H1 (cell line): ENCODE data around the gene ACE. TPM values are rescaled to one million over a fixed set of nuclear protein-coding genes. Genes with fewer than 3 reads are reported as not detected.

Experiments
- CTCF ChIA-PET: fragments of 300-600 bp; sonication (Branson Sonifier 250); formaldehyde crosslinking; loops from one replicate; lab custom pipeline; 2021; ENCODE audit not compliant: partially characterized antibody; lab: Charles Lee
- POLR2A ChIA-PET: fragments of 300-600 bp; sonication (Branson Sonifier 250); formaldehyde crosslinking; loops from one replicate; lab custom pipeline; 2021; ENCODE audit warnings: inconsistent platforms; ENCODE audit not compliant: partially characterized antibody; lab: Charles Lee
- DNase-seq, 2 experiments: peaks; one replicate each; pipeline versions ENCODE4 v3.0.0 to v3.0.0-alpha.2; 2010 to 2022; ENCODE audit warnings: low spot score in 2 of 2, low read depth in 1 of 2, mixed read lengths in 1 of 2
- FAIRE-seq: peaks from 2 replicates; lab custom pipeline; 2011; peaks lifted over from hg19 to GRCh38; lab: Jason Lieb, UNC
- H2AFZ ChIP-seq: 2 replicates; pipeline ENCODE4 v1.8.1; 2012; ENCODE audit warnings: low read length, inconsistent platforms
- H2AK5ac ChIP-seq: 2 replicates; pipeline ENCODE4 v1.6.1; 2013; ENCODE audit warnings: low read depth, low read length
- H2BK120ac ChIP-seq: replicated peaks from 2 replicates; pipeline ENCODE3; 2013; ENCODE audit warnings: low read depth, low read length, inconsistent platforms
- H2BK12ac ChIP-seq: 2 replicates; pipeline ENCODE4 v1.6.1; 2013; ENCODE audit warnings: low read depth, low read length
- H2BK15ac ChIP-seq: 2 replicates; pipeline ENCODE4 v1.6.1; 2013; ENCODE audit warnings: low read length
- H2BK20ac ChIP-seq: 2 replicates; pipeline ENCODE4 v1.6.1; 2013; ENCODE audit warnings: low read length
- H2BK5ac ChIP-seq: 2 replicates; pipeline ENCODE4 v1.6.1; 2013; ENCODE audit warnings: low read depth, low read length
- H3K14ac ChIP-seq: 2 replicates; pipeline ENCODE4 v1.6.1; 2013; ENCODE audit warnings: inconsistent platforms; ENCODE audit not compliant: insufficient read length
- H3K18ac ChIP-seq: 2 replicates; pipeline ENCODE4 v1.6.1; 2013; ENCODE audit warnings: low read length; ENCODE audit errors: extremely low read depth
- H3K23ac ChIP-seq: 2 replicates; pipeline ENCODE4 v1.6.1; 2013; ENCODE audit warnings: inconsistent platforms; ENCODE audit not compliant: insufficient read length
- H3K23me2 ChIP-seq: 2 replicates; pipeline ENCODE4 v1.6.1; 2013; ENCODE audit warnings: low read depth, low read length
- H3K27ac ChIP-seq: 2 replicates; pipeline ENCODE4 v1.6.1; 2011; ENCODE audit warnings: low read depth, low read length, inconsistent platforms
- H3K27me3 ChIP-seq, 4 experiments: replicated peaks in 1 of 4; 1 replicate in 1 of 4; 2 replicates in 3 of 4; pipeline versions ENCODE4 v1.6.1 to v1.8.1; 2011 to 2013; ENCODE audit warnings: low read length in 3 of 4, mild to moderate bottlenecking in 3 of 4, inconsistent platforms in 2 of 4, mixed read lengths in 2 of 4, moderate library complexity in 1 of 4; ENCODE audit not compliant: control insufficient read depth in 3 of 4, insufficient read depth in 3 of 4; ENCODE audit errors: extremely low read depth in 1 of 4
- H3K36me3 ChIP-seq, 4 experiments: 2 replicates each; pipeline versions ENCODE4 v1.6.1 to v1.8.1; 2011 to 2013; ENCODE audit warnings: mild to moderate bottlenecking in 4 of 4, low read length in 3 of 4, moderate library complexity in 2 of 4, control low read depth in 1 of 4, inconsistent platforms in 1 of 4; ENCODE audit not compliant: insufficient read depth in 4 of 4, control insufficient read depth in 2 of 4
- H3K4ac ChIP-seq: replicated peaks from 2 replicates; pipeline ENCODE3; 2013; ENCODE audit warnings: low read length, low read depth, mixed read lengths, inconsistent platforms; ENCODE audit not compliant: insufficient read length
- H3K4me1 ChIP-seq, 4 experiments: replicated peaks in 1 of 4; 1 replicate in 1 of 4; 2 replicates in 3 of 4; pipeline versions ENCODE4 v1.6.1 to v1.8.1; 2011 to 2013; ENCODE audit warnings: low read length in 3 of 4, inconsistent platforms in 2 of 4, mixed read lengths in 1 of 4; ENCODE audit not compliant: insufficient read depth in 4 of 4, control insufficient read depth in 3 of 4
- H3K4me2 ChIP-seq, 2 experiments: 2 replicates each; pipeline versions ENCODE4 v1.6.1 to v1.8.1; 2011 to 2013; ENCODE audit warnings: low read depth in 2 of 2, low read length in 2 of 2, control low read depth in 1 of 2, inconsistent platforms in 1 of 2, mild to moderate bottlenecking in 1 of 2; ENCODE audit not compliant: insufficient read depth in 1 of 2
- H3K4me3 ChIP-seq, 4 experiments: fragments of 200-600, 300-600 bp in 1 of 4; sonication (generic), shearing (Covaris generic), sonication (Bioruptor Twin) in 1 of 4; 2 replicates each; pipeline versions ENCODE4 v1.5.1 to v1.8.1; 2011 to 2016; ENCODE audit warnings: low read length in 4 of 4, low read depth in 3 of 4, control low read depth in 2 of 4, inconsistent platforms in 2 of 4, mild to moderate bottlenecking in 2 of 4, mixed read lengths in 1 of 4, moderate library complexity in 1 of 4; ENCODE audit not compliant: insufficient read depth in 2 of 4; ENCODE audit errors: extremely low read depth in 1 of 4
- H3K56ac ChIP-seq: replicated peaks from 2 replicates; pipeline ENCODE3; 2013; ENCODE audit warnings: low read depth, mild to moderate bottlenecking, mixed read lengths, low read length, inconsistent platforms; ENCODE audit not compliant: insufficient read length
- H3K79me1 ChIP-seq: 2 replicates; pipeline ENCODE4 v1.6.1; 2013; ENCODE audit warnings: low read depth, low read length, control low read depth
- H3K79me2 ChIP-seq, 2 experiments: 2 replicates each; pipeline versions ENCODE4 v1.6.1 to v1.8.1; 2012 to 2013; ENCODE audit warnings: low read length in 2 of 2, mild to moderate bottlenecking in 2 of 2, inconsistent platforms in 1 of 2; ENCODE audit not compliant: insufficient read depth in 2 of 2, control insufficient read depth in 1 of 2
- H3K9ac ChIP-seq, 4 experiments: replicated peaks in 1 of 4; 1 replicate in 1 of 4; 2 replicates in 3 of 4; pipeline versions ENCODE4 v1.6.1 to v1.8.1; 2011 to 2013; ENCODE audit warnings: low read depth in 3 of 4, low read length in 3 of 4, control low read depth in 2 of 4, mild to moderate bottlenecking in 2 of 4, moderate library complexity in 2 of 4, inconsistent platforms in 1 of 4; ENCODE audit errors: extremely low read depth in 1 of 4
- H3K9me3 ChIP-seq, 2 experiments: 2 replicates each; pipeline versions ENCODE4 v1.6.1 to v1.8.1; 2012 to 2013; ENCODE audit warnings: mild to moderate bottlenecking in 2 of 2, moderate library complexity in 2 of 2, control low read depth in 1 of 2, inconsistent platforms in 1 of 2, low read depth in 1 of 2, low read length in 1 of 2, mixed read lengths in 1 of 2; ENCODE audit not compliant: insufficient read depth in 2 of 2
- H4K20me1 ChIP-seq, 2 experiments: replicated peaks in 1 of 2; 2 replicates each; pipeline versions ENCODE3 to v1.8.1; 2011 to 2013; ENCODE audit warnings: inconsistent platforms in 2 of 2, low read length in 2 of 2, mild to moderate bottlenecking in 1 of 2; ENCODE audit not compliant: insufficient read depth in 2 of 2, control insufficient read depth in 1 of 2
- H4K5ac ChIP-seq: 2 replicates; pipeline ENCODE4 v1.6.1; 2013; ENCODE audit warnings: low read length, low read depth, mixed read lengths, inconsistent platforms; ENCODE audit not compliant: insufficient read length
- H4K8ac ChIP-seq: 2 replicates; pipeline ENCODE4 v1.8.0; 2013; ENCODE audit warnings: mild to moderate bottlenecking, moderate library complexity, low read length, inconsistent platforms; ENCODE audit not compliant: insufficient read depth; ENCODE audit errors: extremely low read depth
- H4K91ac ChIP-seq: replicated peaks from 2 replicates; pipeline ENCODE3; 2013; ENCODE audit warnings: low read length, mixed read lengths, inconsistent platforms; ENCODE audit not compliant: insufficient read length
- BCL11A ChIP-seq, 2 experiments: IDR thresholded peaks; one replicate each; pipeline ENCODE4 v1.6.1; 2011; ENCODE audit warnings: low read depth in 2 of 2, low read length in 2 of 2, mild to moderate bottlenecking in 2 of 2
- CHD2 ChIP-seq: IDR thresholded peaks from 2 replicates; pipeline ENCODE4 v1.6.1; 2012; ENCODE audit warnings: low read length, improper control_type of control experiment
- CTBP2 ChIP-seq: IDR thresholded peaks from 2 replicates; pipeline ENCODE4 v1.7.0; 2011; ENCODE audit warnings: borderline replicate concordance, mild to moderate bottlenecking, moderate library complexity, mixed read lengths, low read length; ENCODE audit not compliant: insufficient read depth, insufficient read length
- FOSL1 ChIP-seq: IDR thresholded peaks from 2 replicates; pipeline ENCODE4 v1.6.1; 2011; ENCODE audit warnings: mild to moderate bottlenecking, low read depth, low read length, moderate library complexity; ENCODE audit not compliant: insufficient read depth
- JUND ChIP-seq: IDR thresholded peaks from 2 replicates; pipeline ENCODE4 v1.6.1; 2011; ENCODE audit warnings: mild to moderate bottlenecking, improper control_type of control experiment, low read length
- NRF1 ChIP-seq: IDR thresholded peaks from 2 replicates; pipeline ENCODE4 v1.6.1; 2011; ENCODE audit warnings: mild to moderate bottlenecking, low read depth, low read length, improper control_type of control experiment
- POLR2A ChIP-seq, 2 experiments: IDR thresholded peaks; 1 replicate in 1 of 2; 2 replicates in 1 of 2; pipeline ENCODE4 v1.6.1; 2011; ENCODE audit warnings: low read depth in 2 of 2, low read length in 2 of 2, mild to moderate bottlenecking in 2 of 2; ENCODE audit errors: control extremely low read depth in 1 of 2
- WGBS, 2 experiments: shearing (Covaris generic) in 1 of 2; methylation state at CpG; one replicate each; pipeline versions ENCODE4 v1.1.6 to v1.1.7; 2013 to 2015; ENCODE audit warnings: low lambda C conversion rate in 2 of 2, mixed read lengths in 2 of 2, inconsistent platforms in 1 of 2, low coverage in 1 of 2, missing lambda C conversion rate in 1 of 2; ENCODE audit not compliant: insufficient replicate concordance in 2 of 2, insufficient coverage in 1 of 2, insufficient read length in 1 of 2; ENCODE audit errors: extremely low coverage in 1 of 2, missing lambda C conversion rate in 1 of 2; 5-methylcytosine and 5-hydroxymethylcytosine counted together
- polyA plus RNA-seq, 7 experiments: library from polyadenylated mRNA; depleted of rRNA in 3 of 7; stranded (reverse) in 5 of 7; unstranded in 2 of 7; fragments of >200 nt in 5 of 7; fragments of 200-250 nt in 2 of 7; gene quantifications; 1 replicate in 5 of 7; 2 replicates in 1 of 7; 4 replicates in 1 of 7; pipeline versions ENCODE4 v1.2.1 to v1.2.3, GENCODE V29; 2011 to 2013; ENCODE audit warnings: missing spikeins in 2 of 7, mixed read lengths in 2 of 7
- total RNA-seq: library from RNA; stranded (reverse); fragmentation: NEBNext Ultra II Directional; extraction: Animal tissue kit (Norgen Biotek cat#: 25700); gene quantifications from 2 replicates; pipeline ENCODE4 v1.2.1, GENCODE V29; 2021
- TF ChIP-seq, protein P1 (sequence below): IDR thresholded peaks from 2 replicates; pipeline ENCODE4 v1.6.1; 2011; ENCODE audit warnings: low read depth, mild to moderate bottlenecking, low read length; ENCODE audit not compliant: insufficient read depth

The ACE gene
- total and polyA plus RNA-seq, 2 of the 8 experiments (the other 6 are each of a cell fraction or from before 2014, with no cell fraction given) = 2.5 to 5.5 TPM

DNA sequence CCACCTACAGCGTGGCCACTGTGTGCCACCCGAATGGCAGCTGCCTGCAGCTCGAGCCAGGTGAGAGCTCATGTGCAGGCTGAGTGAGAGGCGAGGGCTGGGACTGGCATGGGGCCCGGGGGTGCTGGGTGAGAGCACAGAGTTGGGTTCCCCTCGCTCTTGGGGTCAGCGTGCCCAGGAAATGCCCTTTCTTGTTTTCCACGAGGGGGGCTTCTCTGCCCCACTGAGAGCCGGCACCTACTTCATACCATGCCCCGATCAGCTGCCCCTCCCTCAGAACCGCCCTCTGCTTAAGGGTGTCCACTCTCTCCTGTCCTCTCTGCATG lies 10.1 kb downstream of the ACE start:
- no peak overlapping the region for H4K91ac ChIP-seq
- H2BK120ac ChIP-seq = no peak overlapping the region
- no peak overlapping the region for H4K8ac ChIP-seq
- H3K4me1 ChIP-seq = peaks cover 0 to 3% (median 0%) of the 10 kb centered on the region in 4 experiments; a peak in 1 of 7 replicates
- H3K27ac ChIP-seq = no peak overlapping the region
- H3K36me3 ChIP-seq = no peaks in the 10 kb centered on the region
- H4K5ac ChIP-seq = no peak overlapping the region
- H3K9me3 ChIP-seq = no peaks in the 10 kb centered on the region
- H3K4me3 ChIP-seq = no peak overlapping the region
- no peaks in the 10 kb centered on the region for H3K23me2 ChIP-seq
- H3K9ac ChIP-seq = no peak overlapping the region
- H3K79me1 ChIP-seq = no peaks in the 10 kb centered on the region
- POLR2A ChIA-PET = interaction anchor here (0.8 to 1.5 kb wide), 3 partner anchors 9 to 85 kb away, joined by 3 to 7 read pairs (median 4); no protein-coding TSS in a partner anchor
- no peak for FAIRE-seq
- no peak overlapping the region for H2BK12ac ChIP-seq
- DNase-seq = no peak
- 86% methylated on average over 11 of the region's 11 CpGs; no CpG with 5 or more reads in 1 of the 2 experiments for WGBS, 2 experiments
- no peak overlapping the region for H2BK20ac ChIP-seq
- CTCF ChIA-PET = interaction anchor here (0.5 to 7.2 kb wide), 24 partner anchors 8 to 146 kb away, joined by 3 to 66 read pairs (median 4); partner anchors contain the start of genes ACE and KCNH6
- H3K27me3 ChIP-seq = peaks cover 0 to 4% (median 0%) of the 10 kb centered on the region in 4 experiments; a peak in 1 of 7 replicates
- H2AFZ ChIP-seq = no peak overlapping the region
- H3K14ac ChIP-seq = no peak overlapping the region
- H3K79me2 ChIP-seq = no peaks in the 10 kb centered on the region
- no peak overlapping the region for H3K56ac ChIP-seq
- H3K23ac ChIP-seq = no peak overlapping the region
- H3K4ac ChIP-seq = no peak overlapping the region
- H2BK5ac ChIP-seq = no peak overlapping the region
- H2AK5ac ChIP-seq = no peak overlapping the region
- H2BK15ac ChIP-seq = no peak overlapping the region
- H3K18ac ChIP-seq = no peak overlapping the region
- no peaks in the 10 kb centered on the region for H4K20me1 ChIP-seq
- H3K4me2 ChIP-seq = no peak overlapping the region
- TF ChIP-seq NRF1 = no peak
- TF ChIP-seq JUND = no peak
- TF ChIP-seq FOSL1 = no peak
- no peak for TF ChIP-seq CTBP2
- TF ChIP-seq CHD2 = no peak
- TF ChIP-seq, protein P1, sequence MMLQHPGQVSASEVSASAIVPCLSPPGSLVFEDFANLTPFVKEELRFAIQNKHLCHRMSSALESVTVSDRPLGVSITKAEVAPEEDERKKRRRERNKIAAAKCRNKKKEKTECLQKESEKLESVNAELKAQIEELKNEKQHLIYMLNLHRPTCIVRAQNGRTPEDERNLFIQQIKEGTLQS = no peak
- TF ChIP-seq POLR2A (IDR thresholded peaks at IDR 0.05; ENCODE audit: control extremely low read depth in 1 of 2, low read depth in 2 of 2, low read length in 2 of 2) = no peak
- no peak for TF ChIP-seq BCL11A (IDR thresholded peaks at IDR 0.05; ENCODE audit: low read depth in 2 of 2, low read length in 2 of 2)
